GM18873 (cell line): ENCODE results near the gene LMF2.
"Not testable (repeated sequence)": the region's sequence is repeated elsewhere in the genome, so short reads cannot be mapped to it uniquely, and the experiment has no call there.

Experiments used
- ATAC-seq: cut with Tn5 transposase; IDR thresholded peaks from one replicate; pipeline ENCODE4 v1.9.1; 2021; ENCODE audit warnings: mild to moderate bottlenecking, moderate library complexity, moderate number of reproducible peaks; ENCODE audit not compliant: unreplicated experiment, low FRiP score

The LMF2 gene

GRCh38 chr22:50524676-50525103, 17.2 kb upstream of the LMF2 start:
- ATAC-seq, result no peak

- ATAC-seq, result no peak
Observed at GRCh38 chr22:50523806-50524675, 16.5 kb upstream of the LMF2 start.

GRCh38 chr22:50523458-50523805, 15.9 kb upstream of the LMF2 start:
- ATAC-seq, result no peak

- ATAC-seq, result no peak
Observed at GRCh38 chr22:50522806-50523438, 15.4 kb upstream of the LMF2 start.

- no peak for ATAC-seq
Observed at GRCh38 chr22:50522208-50522805, 14.8 kb upstream of the LMF2 start.

GRCh38 chr22:50521710-50522109, 14.2 kb upstream of the LMF2 start:
- ATAC-seq, result no peak

GRCh38 chr22:50520826-50521453, 13.4 kb upstream of the LMF2 start:
- no peak for ATAC-seq

GRCh38 chr22:50520184-50520583, 12.7 kb upstream of the LMF2 start:
- ATAC-seq, result not testable (repeated sequence)

GRCh38 chr22:50519151-50519550, 11.6 kb upstream of the LMF2 start:
- no peak for ATAC-seq

GRCh38 chr22:50518606-50519005, 11.1 kb upstream of the LMF2 start:
- no peak for ATAC-seq

- no peak for ATAC-seq
Observed at GRCh38 chr22:50517495-50518260, 10.2 kb upstream of the LMF2 start.

- no peak for ATAC-seq
Observed at GRCh38 chr22:50516891-50517290, 9.4 kb upstream of the LMF2 start.

GRCh38 chr22:50516068-50516467, 8.6 kb upstream of the LMF2 start:
- no peak for ATAC-seq

GRCh38 chr22:50513175-50513574, 5.7 kb upstream of the LMF2 start:
- no peak for ATAC-seq

GRCh38 chr22:50508897-50509296, 1.4 kb upstream of the LMF2 start:
- ATAC-seq, result no peak

GRCh38 chr22:50507991-50508884, 736 bp upstream of the LMF2 start, which contains the start of gene NCAPH2:
Gene NCAPH2, plus strand, starts transcription at chr22:50508224. Its CDS starts 114 bp downstream, at chr22:50508338.
- ATAC-seq, result peak; percentile 68

- ATAC-seq, result peak; percentile 17
Observed at GRCh38 chr22:50506611-50507420, 686 bp downstream of the LMF2 start.
